K562 (cell line): ENCODE data around the gene MKLN1. TPM values are rescaled to one million over a fixed set of nuclear protein-coding genes. Genes with fewer than 3 reads are reported as not detected.

Experiments
- ADNP ChIP-seq: fragments of 200-800 bp; sonication (Bioruptor generic); IDR thresholded peaks from 2 replicates; pipeline ENCODE4 v1.6.1; 2016; ENCODE audit warnings: missing genetic modification characterization, missing compliant biosample characterization
- ARNT ChIP-seq, 2 experiments: fragments of 450-650 bp; IDR thresholded peaks; 2 replicates each; pipeline ENCODE4 v1.6.1; 2016; ENCODE audit warnings: mild to moderate bottlenecking in 1 of 2
- CBX2 ChIP-seq: fragments of 200-600 bp; sonication (generic); IDR thresholded peaks from one replicate; pipeline ENCODE4 v1.6.1; 2012; ENCODE audit warnings: mild to moderate bottlenecking, low read length, inconsistent platforms; ENCODE audit not compliant: insufficient read depth, poor library complexity, severe bottlenecking
- CBX3 ChIP-seq, 2 experiments: IDR thresholded peaks; 1 replicate in 1 of 2; 2 replicates in 1 of 2; pipeline ENCODE4 v1.6.1; 2012; ENCODE audit warnings: inconsistent platforms in 2 of 2, low read length in 2 of 2, borderline replicate concordance in 1 of 2, control low read depth in 1 of 2
- DMBX1 ChIP-seq: fragments of 250-450 bp; sonication (Bioruptor Pico); IDR thresholded peaks from 2 replicates; pipeline ENCODE4 v1.8.0; 2022; ENCODE audit warnings: inconsistent platforms, mild to moderate bottlenecking, moderate library complexity, borderline replicate concordance
- FOXA3 ChIP-seq, 2 experiments: fragments of 450-650 bp in 1 of 2; sonication (generic) in 1 of 2; formaldehyde crosslinking; IDR thresholded peaks in 1 of 2; conservative IDR thresholded peaks in 1 of 2; 2 replicates each; pipeline versions ENCODE4 v1.4.0 to v1.8.0; 2020 to 2022; ENCODE audit warnings: mild to moderate bottlenecking in 2 of 2, missing genetic modification reagents in 1 of 2
- FOXJ2 ChIP-seq: fragments of 200-800 bp; sonication (Bioruptor generic); IDR thresholded peaks from 2 replicates; pipeline ENCODE4 v1.6.1; 2016; ENCODE audit warnings: missing genetic modification characterization, missing compliant biosample characterization
- FOXM1 ChIP-seq, 2 experiments: fragments of 450-650 bp in 1 of 2; sonication (generic) in 1 of 2; formaldehyde crosslinking in 1 of 2; IDR thresholded peaks; 2 replicates each; pipeline versions ENCODE4 v1.6.1 to v1.9.0; 2017 to 2022; ENCODE audit warnings: low read depth in 2 of 2, mild to moderate bottlenecking in 2 of 2, missing genetic modification reagents in 1 of 2, moderate library complexity in 1 of 2
- HDAC6 ChIP-seq: IDR thresholded peaks from 2 replicates; pipeline ENCODE4 v1.6.1; 2012; ENCODE audit warnings: low read depth, mild to moderate bottlenecking, control low read depth, inconsistent platforms, low read length, moderate library complexity
- KDM1A ChIP-seq, 2 experiments: fragments of 450-650 bp; IDR thresholded peaks; 2 replicates each; pipeline ENCODE4 v1.6.1; 2016; ENCODE audit warnings: mild to moderate bottlenecking in 2 of 2
- NCOR1 ChIP-seq: fragments of 450-650 bp; IDR thresholded peaks from 2 replicates; pipeline ENCODE4 v1.6.1; 2016; ENCODE audit warnings: mild to moderate bottlenecking, moderate library complexity
- NELFE ChIP-seq: IDR thresholded peaks from 2 replicates; pipeline ENCODE4 v1.6.1; 2011; ENCODE audit warnings: mild to moderate bottlenecking; ENCODE audit not compliant: insufficient read depth, insufficient read length
- PHB2 ChIP-seq: fragments of 450-650 bp; IDR thresholded peaks from 2 replicates; pipeline ENCODE4 v1.6.1; 2017; ENCODE audit warnings: low read depth
- PTRF ChIP-seq: fragments of 450-650 bp; IDR thresholded peaks from 2 replicates; pipeline ENCODE4 v1.6.1; 2016; ENCODE audit warnings: mild to moderate bottlenecking, missing genetic modification characterization, missing compliant biosample characterization
- SOX6 ChIP-seq: fragments of 450-650 bp; IDR thresholded peaks from 2 replicates; pipeline ENCODE4 v1.6.1; 2014; ENCODE audit warnings: mild to moderate bottlenecking
- STAT5A ChIP-seq: IDR thresholded peaks from 2 replicates; pipeline ENCODE4 v1.6.1; 2012; ENCODE audit warnings: low read length, inconsistent platforms, borderline replicate concordance
- TBL1XR1 ChIP-seq, 2 experiments: IDR thresholded peaks; 2 replicates each; pipeline ENCODE4 v1.6.1; 2012; ENCODE audit warnings: improper control_type of control experiment in 2 of 2, low read length in 2 of 2, mild to moderate bottlenecking in 1 of 2
- TEAD4 ChIP-seq, 2 experiments: sonication (generic) in 1 of 2; formaldehyde crosslinking in 1 of 2; IDR thresholded peaks; 2 replicates each; pipeline versions ENCODE4 v1.6.1 to v1.8.0; 2012 to 2022; ENCODE audit warnings: borderline replicate concordance in 1 of 2, inconsistent platforms in 1 of 2, low read length in 1 of 2, mild to moderate bottlenecking in 1 of 2, missing genetic modification reagents in 1 of 2
- TRIM24 ChIP-seq, 2 experiments: fragments of 450-650 bp; IDR thresholded peaks; 2 replicates each; pipeline ENCODE4 v1.6.1; 2016
- XRCC5 ChIP-seq: fragments of 200-400 bp; formaldehyde crosslinking; IDR thresholded peaks from 2 replicates; pipeline ENCODE4 v1.6.1; 2017; ENCODE audit warnings: low read depth, mild to moderate bottlenecking, low read length
- ZNF121 ChIP-seq: sonication (generic); formaldehyde crosslinking; conservative IDR thresholded peaks from 2 replicates; pipeline ENCODE4 v1.8.0; 2022; ENCODE audit warnings: missing genetic modification reagents
- ZSCAN29 ChIP-seq: fragments of 450-650 bp; IDR thresholded peaks from 2 replicates; pipeline ENCODE4 v1.6.1; 2017
- polyA plus RNA-seq, 8 experiments: library from polyadenylated mRNA; depleted of rRNA in 4 of 8; stranded (reverse) in 5 of 8; unstranded in 3 of 8; fragments of >200 nt; fragmentation: Nextera tagmentation in 2 of 8; fragmentation: Illumina TruSeq in 1 of 8; extraction: Ambion mirVana in 2 of 8; extraction: Trizol in 1 of 8; gene quantifications; 2 replicates each; pipeline versions ENCODE4 v1.2.1 to v1.2.3, GENCODE V29; 2011 to 2014; ENCODE audit warnings: inconsistent platforms in 1 of 8, missing spikeins in 1 of 8
- total RNA-seq, 7 experiments: library from RNA; depleted of rRNA in 6 of 7; stranded (reverse); fragments of >200 nt in 6 of 7; fragmentation: Illumina TruSeq in 2 of 7; extraction: Trizol in 2 of 7; gene quantifications; 2 replicates each; pipeline versions ENCODE4 v1.2.1 to v1.2.3, GENCODE V29; 2011 to 2021; ENCODE audit warnings: low replicate concordance in 1 of 7
- TF ChIP-seq, protein P1 (sequence below), 2 experiments: fragments of 450-650 bp in 1 of 2; sonication (generic) in 1 of 2; formaldehyde crosslinking in 1 of 2; IDR thresholded peaks in 1 of 2; conservative IDR thresholded peaks in 1 of 2; 2 replicates each; pipeline versions ENCODE4 v1.6.1 to v1.8.1; 2016 to 2023; ENCODE audit warnings: mild to moderate bottlenecking in 2 of 2, moderate library complexity in 2 of 2, inconsistent platforms in 1 of 2, missing genetic modification reagents in 1 of 2
- TF ChIP-seq, protein P2 (sequence below): fragments of 250-450 bp; sonication (Bioruptor Pico); IDR thresholded peaks from 2 replicates; pipeline ENCODE4 v1.8.0; 2021; ENCODE audit warnings: borderline replicate concordance, mild to moderate bottlenecking, moderate library complexity; ENCODE audit not compliant: poor library complexity, severe bottlenecking

The MKLN1 gene
- total and polyA plus RNA-seq, 9 of the 15 experiments (the other 6 are each of a cell fraction or from before 2014, with no cell fraction given), result 18.6 to 80.4 (median 56.0) TPM

DNA sequence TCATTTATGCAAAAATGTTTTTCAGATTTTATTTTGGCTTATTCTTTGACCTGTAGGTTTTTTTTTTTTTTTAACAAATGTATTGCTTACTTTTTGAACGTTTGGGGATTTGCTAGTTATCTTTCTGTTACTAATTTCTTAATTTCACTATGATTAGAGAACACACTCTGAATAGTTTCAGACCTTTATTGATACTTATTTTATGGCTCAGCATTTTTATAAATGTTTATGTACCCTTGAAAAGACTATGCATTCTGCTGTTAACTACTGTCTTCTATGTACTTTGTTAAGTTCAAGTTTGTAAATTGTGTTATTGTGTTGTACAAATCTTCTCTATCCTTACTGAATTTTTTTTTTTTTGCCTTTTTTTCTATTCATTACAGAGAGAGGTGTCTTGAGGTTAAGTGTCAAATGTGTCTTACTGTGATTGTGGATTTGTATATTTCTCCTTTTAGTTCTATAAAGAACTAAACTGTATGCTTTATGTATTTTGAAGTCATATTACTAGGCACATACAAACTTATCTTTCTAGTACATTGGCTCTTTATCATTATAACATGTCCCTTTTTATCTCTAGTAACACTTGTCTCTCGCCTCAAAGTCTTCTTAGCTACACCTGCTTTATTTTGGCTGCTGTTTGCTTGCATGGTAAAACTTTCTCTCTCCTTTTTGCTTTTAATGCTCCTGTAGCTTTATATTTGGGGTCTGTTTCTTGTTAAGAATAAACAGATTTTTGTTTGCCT lies 8.1 kb downstream of the MKLN1 start (continued):
- TF ChIP-seq, protein P1, sequence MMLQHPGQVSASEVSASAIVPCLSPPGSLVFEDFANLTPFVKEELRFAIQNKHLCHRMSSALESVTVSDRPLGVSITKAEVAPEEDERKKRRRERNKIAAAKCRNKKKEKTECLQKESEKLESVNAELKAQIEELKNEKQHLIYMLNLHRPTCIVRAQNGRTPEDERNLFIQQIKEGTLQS (IDR thresholded peaks at IDR 0.05), result no peak
- TF ChIP-seq, protein P1 (CRISPR knock-in tag; conservative IDR thresholded peaks at IDR 0.05), result no peak
- TF ChIP-seq ARNT (IDR thresholded peaks at IDR 0.05) (0 out of 4 replicates have a peak, but pooled peaks of 1 of the 2 experiments have one; percentile 5), TRIM24 (IDR thresholded peaks at IDR 0.05) (peak; percentile 85 to 92), CBX3 (IDR thresholded peaks at IDR 0.05; ENCODE audit: borderline replicate concordance in 1 of 2, low read length in 2 of 2) (peak in 1 of 2 experiments; percentile 27; a peak in 1 of 3 replicates), PHB2 (0 out of 2 replicates have a peak, but pooled peaks have one; percentile 18), KDM1A (IDR thresholded peaks at IDR 0.05) (peak; percentile 52 to 79; a peak in 3 of 4 replicates), ZSCAN29 (no peak), NCOR1 (peak; percentile 63), STAT5A (peak; percentile 34; the same call in 1 of the 2 replicates), CBX2 (no peak), ZNF121 (peak; percentile 23; the same call in 1 of the 2 replicates), ADNP (tag) (peak; percentile 56; the same call in 1 of the 2 replicates), TBL1XR1 (IDR thresholded peaks at IDR 0.05; ENCODE audit: low read length in 2 of 2) (no peak), FOXM1 (IDR thresholded peaks at IDR 0.05; ENCODE audit: low read depth) (peak; percentile 34; the same call in 1 of the 2 replicates), FOXM1 (CRISPR knock-in tag; IDR thresholded peaks at IDR 0.05; ENCODE audit: low read depth) (no peak), SOX6 (peak; percentile 46; the same call in 1 of the 2 replicates), XRCC5 (no peak), NELFE (no peak), FOXJ2 (tag) (no peak), HDAC6 (no peak), TEAD4 (IDR thresholded peaks at IDR 0.05; ENCODE audit: low read length) (peak; percentile 64; the same call in 1 of the 2 replicates), TEAD4 (CRISPR knock-in tag; IDR thresholded peaks at IDR 0.05; ENCODE audit: borderline replicate concordance) (no peak), PTRF (tag) (no peak), DMBX1 (CRISPR knock-in tag) (no peak), FOXA3 (CRISPR knock-in tag; conservative IDR thresholded peaks at IDR 0.05 in 1 of 2, IDR thresholded peaks at IDR 0.05 in 1 of 2) (no peak)
- TF ChIP-seq, protein P2, sequence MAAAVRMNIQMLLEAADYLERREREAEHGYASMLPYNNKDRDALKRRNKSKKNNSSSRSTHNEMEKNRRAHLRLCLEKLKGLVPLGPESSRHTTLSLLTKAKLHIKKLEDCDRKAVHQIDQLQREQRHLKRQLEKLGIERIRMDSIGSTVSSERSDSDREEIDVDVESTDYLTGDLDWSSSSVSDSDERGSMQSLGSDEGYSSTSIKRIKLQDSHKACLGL (CRISPR knock-in tag), result no peak
